GM21528 (cell line): ENCODE data around the gene ZPR1.

ENCODE experiments used
- ATAC-seq: cut with Tn5 transposase; IDR thresholded peaks from one replicate; pipeline ENCODE4 v1.9.1; 2021; ENCODE audit warnings: mild to moderate bottlenecking, moderate library complexity; ENCODE audit not compliant: unreplicated experiment, low FRiP score

Gene ZPR1

DNA sequence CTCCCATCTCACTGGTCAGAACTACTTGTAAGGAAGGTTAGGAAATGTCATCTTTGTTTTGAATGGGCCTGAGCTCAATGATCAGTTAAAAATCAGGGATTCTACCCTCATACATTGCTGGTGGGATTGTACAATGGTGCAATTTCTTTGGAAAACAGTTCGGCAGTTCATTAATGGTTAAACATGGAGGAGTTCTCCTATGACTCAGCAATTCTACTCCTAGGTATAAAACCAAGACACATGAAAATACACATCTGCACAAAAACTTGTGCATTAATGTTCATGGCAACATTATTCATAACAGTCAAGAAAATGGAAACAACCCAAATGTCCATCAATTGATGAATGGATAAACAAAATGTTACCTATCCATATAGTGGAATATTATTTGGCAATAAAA lies 8.7 kb upstream of the ZPR1 start:
- no peak for ATAC-seq

DNA sequence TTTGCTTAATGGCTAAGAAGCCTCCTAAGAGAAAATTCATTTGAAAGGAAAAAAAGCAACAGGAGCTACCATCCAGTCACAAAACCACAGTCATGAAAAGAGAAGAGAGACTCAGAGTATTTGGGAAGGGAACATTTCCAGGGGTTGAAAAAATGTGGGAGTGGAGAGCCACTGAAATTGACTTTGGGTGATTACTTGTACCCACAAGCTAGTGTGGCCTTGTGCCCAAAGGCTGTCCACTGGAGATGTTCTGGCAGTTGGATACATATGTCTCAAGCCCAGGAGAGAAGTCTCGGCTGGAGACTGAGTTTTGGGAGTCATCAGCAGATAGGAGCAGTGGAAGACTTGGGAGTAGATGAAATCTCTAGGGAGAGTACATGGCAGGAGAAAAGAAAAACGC lies 7.0 kb upstream of the ZPR1 start:
- ATAC-seq: no peak

DNA sequence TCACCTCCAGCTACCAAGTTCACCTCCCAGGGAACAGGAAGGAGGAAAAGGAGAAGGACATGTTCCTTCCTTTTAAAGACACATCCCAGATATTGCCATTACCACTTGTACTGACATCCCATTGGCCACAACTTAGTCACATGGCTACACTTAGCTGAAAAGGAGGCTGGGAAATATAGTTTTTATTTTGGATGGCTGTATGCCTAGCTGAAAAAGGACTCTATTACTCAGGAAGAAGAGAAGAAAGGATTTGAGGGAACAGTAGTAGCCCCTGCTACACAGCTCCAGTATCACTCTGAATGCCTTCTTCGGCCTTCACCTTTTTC lies 5.9 kb upstream of the ZPR1 start:
- ATAC-seq: no peak

DNA sequence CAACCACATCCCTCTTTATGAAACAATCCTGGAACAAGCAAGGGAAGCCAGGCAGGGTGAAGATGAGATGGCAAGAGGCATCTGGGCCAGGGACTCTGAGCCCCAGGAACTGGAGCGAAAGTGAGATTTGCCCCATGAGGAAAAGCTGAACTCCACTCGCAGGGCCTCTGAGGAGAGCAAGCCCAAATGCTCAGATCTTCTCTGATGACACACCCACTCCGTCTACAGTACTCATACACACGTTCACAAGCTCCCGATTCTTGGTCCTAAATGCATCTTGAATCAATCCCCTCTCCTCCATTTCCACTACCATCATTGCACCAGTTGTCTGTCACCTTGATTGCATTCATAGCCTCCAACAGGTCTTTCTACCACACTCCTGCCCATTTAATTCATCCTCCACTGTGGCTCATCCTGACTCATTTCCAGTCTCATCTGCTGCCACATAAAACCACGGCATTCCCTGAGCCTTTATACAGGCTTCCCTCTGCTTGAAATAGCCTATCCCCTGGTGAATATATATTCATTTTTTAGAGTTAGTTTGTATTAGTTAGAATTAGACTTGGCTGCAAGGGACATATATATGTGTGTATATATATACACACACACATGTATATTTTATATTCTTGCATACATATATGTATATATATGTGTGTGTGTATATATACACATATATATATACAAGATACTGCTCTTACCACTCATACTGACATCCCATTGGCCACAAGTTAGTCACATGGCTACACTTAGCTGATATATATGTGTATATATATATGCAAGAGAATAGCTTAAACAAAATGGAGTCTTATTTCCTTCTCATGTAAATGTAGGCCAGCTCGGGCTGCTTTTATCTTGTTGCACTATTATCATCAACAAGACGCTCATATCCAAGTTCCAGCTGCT lies 5.3 kb upstream of the ZPR1 start:
- no peak for ATAC-seq

DNA sequence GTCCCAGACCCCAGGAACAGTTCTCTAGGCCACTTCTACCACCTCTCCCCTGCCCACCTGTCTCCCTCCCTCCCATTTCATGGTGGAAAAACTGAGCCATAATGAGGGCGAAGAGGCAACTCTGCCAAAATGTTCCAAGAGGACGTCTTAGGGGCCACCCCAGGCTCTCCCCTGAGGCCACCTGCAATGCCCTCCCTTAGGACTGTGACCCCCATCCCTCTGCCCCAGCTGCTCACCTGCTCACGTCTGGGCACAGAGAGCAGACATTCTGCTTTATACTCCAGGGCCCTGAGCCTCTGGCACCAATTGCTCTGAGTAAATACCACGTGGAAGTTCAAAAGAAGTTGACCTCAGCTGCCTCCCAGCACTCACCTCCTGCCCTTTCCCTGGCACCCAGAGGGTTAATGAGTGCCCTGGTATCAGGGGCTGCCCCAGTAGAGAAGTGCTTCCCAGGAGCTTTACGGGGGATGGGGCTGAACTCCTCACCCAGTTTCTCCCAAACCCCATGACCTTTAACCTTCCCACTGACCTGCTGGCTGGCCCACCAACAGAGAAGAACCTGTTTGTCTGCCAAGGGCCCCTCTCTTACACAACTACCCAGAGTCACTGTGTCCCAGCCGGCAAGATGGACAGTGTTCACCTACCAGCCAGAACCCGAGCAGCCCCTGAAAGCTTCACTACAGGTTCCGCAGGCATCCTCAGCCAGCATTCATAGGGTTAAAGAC lies 4.5 kb upstream of the ZPR1 start:
- ATAC-seq: no peak

DNA sequence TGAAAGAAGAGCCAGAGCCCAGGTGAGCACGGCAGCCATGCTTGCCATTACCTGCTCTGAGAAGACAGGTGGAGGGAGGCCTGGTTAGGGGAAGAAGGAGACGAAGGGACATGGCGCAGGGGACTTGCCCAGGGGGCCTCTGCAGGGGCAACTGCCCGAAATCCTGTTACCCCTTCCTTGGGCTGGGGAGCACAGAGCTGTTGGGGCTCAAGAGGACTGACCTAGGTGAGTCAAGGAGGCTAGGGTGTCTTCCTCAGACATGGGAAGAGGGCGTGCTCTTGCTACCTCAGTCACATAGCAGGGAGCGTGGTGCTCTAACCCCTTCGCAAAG lies 4.0 kb upstream of the ZPR1 start, which contains the start of gene APOA5:
APOA5 (minus strand) TSS at position 67 of the 331 bp plus-strand sequence; CDS start at position 48, 19 bp downstream.
- ATAC-seq: no peak

DNA sequence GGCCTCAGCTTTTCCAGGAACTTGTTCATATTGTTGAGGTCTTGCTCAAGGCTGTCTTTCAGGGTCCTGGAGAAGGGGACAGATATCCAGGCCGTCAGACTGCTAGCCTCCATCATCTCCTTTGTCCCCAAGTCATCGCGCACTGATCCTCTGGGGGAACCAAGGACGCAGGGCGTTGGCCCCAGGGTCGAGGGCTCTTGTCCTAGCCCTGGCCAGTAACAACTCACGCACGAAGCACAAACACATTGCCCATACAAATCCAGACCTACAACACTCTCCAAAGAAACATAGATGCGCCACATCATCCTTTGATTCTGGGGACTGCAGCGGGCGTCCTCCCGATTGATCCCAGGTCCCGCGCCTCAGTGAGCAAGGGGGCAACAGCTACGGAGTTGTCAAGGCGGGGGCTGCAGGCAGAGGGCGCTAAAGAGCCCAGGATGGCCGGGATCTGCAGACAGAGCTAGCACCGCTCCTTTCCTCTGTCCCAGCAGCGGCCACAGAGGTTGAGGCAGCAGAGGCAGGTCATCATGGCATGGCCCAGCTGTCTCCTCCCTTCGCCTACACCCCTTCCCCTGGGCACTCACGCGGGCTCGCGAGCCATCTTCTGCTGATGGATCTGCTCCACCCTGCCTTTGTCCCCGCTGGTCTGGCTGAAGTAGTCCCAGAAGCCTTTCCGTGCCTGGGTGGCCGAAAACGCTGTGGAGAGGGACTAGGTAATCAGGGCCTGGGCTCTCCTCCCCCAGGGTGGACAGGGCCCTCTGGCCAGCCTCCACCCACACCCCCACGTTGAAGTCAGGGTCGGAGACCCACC lies 3.4 kb upstream of the ZPR1 start:
- ATAC-seq: no peak

DNA sequence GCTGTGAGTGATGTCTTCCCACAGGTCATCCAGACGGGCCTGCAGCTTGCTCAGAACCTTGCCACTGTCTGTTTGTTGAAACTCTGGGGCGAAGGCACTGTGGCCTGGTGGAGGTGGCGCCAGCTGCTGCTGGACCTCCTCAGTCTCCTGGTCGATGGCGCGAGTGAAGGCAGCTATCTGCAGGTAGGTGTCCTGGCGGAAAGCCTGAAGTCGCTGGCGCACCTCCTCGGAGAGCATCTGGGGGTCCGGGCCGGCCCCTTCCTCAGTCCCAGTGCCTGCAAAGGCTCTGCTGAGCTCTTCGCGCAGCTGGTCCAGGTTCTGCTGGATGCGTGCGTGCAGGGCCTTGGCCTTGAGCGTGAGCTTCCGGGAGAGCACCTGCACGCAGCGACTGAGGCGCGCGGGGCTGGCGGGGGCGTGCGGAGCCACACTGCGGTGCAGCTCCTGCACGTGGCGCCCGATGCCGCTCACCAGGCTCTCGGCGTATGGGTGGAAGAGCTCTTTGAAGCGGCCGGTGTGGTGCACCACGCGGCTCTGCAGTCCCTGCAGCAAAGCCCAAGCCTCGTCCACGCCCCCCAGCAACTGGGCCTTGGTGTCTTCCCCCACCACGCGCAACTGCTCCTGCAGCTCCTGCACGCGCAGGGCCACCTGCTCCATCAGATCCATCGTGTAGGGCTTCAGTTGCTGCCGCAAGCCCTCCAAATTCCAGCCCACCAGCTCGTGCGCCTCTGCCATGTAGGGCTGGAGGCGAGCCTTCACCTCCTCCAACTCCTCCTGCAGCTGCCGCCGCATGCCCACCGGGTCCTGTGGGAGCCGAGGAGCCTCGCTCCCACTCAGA lies 2.6 kb upstream of the ZPR1 start:
- ATAC-seq: no peak

DNA sequence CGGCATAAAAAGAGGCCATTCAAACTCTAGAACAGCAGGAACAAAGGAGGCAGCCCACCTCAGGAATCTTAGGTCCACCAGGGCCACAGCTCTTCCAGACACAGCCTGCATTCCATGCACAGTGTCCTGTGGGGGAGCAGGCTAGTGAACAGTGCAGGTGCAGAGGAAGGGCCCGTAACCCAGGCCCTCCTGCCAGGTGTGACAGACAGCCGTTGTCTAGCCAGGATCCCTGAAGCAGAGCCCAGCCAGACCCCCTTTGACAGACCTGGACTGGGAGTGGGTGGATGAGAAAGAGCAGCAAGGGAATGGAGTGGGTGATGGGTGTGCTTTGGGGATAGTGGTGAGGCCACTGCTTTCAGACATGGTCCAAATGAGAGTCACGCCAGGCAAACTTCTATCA lies 1.2 kb upstream of the ZPR1 start:
- ATAC-seq: no peak

DNA sequence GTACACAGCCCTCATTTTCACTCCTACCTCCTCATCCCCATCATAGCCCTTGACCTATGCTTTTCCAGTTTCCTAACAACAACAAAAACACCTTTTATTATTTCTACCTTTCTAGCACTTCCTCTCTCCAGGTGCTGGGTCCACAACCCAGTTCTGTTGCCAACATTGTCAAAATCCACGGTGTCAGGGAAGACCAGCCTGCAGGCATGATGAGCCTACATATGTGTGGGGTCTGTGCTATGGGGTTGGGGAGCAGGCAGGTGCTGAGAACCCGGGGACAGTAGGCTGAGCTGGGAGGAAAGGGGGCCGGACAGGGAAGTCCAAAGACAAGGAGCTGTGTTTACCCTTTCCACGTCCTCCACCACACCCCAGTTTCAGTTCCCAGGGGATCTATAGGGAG lies 711 bp upstream of the ZPR1 start:
- ATAC-seq: no peak

DNA sequence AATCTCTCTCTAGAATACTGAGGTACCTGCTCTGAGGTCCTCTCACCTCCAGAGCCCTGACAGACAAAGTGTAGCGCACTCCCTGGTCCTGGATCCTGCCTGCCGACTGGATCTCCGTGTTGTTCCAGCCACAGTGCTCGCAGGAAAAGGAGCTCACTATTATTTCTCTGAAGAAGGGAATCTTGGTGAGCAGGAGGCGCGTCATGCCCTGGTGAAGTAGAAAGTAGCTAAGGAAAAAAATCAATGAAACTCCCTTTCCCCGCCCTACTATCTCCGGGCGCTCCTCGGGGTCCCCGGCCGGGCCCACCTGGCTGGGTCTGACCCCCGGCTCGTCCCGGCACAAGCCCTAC lies 412 bp downstream of the ZPR1 start:
- peak; percentile 14 for ATAC-seq

DNA sequence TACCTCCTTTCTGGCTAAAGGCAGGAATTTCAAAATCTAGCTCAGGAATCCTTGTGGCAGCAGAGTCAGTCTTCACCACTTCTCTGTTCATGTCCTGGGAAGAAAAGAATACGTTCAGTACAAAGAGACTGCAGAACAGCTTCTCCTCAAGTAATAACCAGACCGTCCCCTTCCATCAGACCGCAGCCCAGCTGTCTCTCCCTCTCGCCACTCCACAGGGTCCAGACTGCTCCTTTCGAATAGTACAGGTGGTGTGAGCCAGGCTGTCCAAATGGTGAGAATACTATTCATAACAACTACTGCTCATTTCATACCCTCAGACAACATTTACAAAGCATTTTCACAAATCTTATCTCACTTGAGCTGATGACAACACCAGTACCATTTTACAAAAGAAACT lies 857 bp downstream of the ZPR1 start:
- ATAC-seq: no peak

DNA sequence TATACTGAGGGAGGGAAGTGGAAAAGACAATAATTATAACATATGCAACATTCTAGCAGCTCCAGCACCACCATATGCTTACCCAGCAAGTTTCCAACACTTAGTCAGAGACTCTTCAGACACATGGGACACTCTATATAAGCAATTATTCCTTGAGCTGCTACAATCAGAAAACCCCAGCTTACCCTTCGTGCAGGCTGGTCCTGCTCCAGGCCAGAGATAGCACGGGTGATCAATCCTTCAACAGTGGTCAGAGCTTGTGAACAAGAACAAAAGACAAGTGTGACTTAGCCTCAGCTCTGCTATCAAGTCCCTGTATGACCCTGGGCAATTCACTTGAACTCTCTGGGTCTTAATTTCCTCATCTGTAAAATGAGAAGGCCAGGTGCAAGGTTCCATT lies 1.5 kb downstream of the ZPR1 start:
- ATAC-seq: no peak

DNA sequence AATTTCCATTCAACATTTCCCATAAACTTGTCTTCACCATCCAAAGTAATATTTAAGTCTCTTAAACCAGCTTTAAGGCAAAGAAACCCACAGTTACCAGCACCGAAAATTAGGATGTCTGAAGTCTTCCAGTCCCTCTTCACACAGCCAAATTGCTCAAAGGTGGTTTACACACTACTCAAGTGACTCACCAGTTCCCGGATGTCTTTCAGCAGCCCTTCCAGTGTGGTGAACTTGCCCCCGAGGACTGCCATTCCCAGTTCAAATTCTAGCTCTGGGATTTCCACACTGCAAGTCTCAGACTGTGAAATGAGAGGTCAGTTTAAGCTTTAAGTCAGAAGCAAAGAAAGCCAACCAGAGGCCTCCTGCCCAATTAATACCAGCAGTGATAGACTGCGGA lies 5.1 kb downstream of the ZPR1 start:
- no peak for ATAC-seq

DNA sequence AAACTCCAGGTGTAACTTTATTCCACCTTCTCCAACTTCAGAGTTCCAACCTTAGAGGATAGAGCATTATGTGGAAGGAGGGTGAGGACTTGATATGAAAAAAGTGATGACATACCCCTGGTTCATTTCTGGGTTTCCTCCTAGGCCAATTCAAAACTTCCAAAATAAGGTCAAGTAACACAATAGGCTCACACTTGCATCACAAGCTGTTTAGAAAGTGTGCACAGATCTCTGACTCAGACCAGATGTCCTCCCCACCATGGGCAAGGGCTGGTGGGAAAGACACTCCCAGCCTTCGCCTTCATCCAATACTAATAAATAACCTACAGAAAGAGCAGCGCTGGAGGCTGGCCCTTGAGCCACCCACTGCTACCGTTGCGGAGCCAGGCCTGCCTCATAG lies 9.3 kb downstream of the ZPR1 start:
- no peak for ATAC-seq

DNA sequence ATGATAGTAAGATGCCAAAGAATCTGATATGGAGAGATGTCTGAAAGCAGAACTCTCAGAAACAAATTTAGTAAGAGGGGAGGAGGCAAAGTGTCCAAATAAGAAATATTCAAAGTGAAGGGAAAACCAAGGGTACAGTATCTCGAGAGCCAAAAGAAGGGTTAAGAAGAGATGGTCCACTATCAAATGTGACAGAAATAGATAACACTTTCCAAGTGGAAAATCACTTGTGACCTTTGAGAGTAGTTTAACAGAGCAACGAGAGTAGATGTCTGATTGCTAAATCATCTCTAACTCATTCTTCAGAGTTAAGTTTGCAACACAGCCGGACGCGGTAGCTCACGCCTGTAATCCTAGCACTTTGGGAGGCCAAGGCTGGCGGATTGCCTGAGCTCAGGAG lies 10.8 kb downstream of the ZPR1 start:
- ATAC-seq: no peak

DNA sequence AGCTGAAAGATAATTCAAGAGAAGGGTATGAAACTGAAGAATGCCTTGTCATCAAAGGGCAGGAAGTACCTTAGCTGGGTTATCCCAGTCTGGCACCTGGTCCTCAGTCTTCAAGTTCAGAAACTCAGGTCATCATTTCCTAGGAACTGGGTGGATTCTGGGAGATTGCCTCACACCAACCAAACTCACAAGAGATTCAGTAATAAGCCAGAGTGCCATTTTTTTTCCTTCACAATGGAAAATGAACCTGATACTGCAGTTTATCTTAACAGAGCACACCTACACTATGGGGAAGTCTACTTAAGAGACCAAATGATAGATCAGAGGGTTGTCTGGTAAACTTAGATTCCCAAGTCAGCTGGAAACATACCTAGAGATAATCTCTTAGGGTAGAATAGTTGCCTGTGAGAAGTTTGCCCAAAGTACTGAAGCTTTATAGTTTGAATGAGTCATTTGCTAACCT lies 11.3 kb downstream of the ZPR1 start:
- no peak for ATAC-seq

DNA sequence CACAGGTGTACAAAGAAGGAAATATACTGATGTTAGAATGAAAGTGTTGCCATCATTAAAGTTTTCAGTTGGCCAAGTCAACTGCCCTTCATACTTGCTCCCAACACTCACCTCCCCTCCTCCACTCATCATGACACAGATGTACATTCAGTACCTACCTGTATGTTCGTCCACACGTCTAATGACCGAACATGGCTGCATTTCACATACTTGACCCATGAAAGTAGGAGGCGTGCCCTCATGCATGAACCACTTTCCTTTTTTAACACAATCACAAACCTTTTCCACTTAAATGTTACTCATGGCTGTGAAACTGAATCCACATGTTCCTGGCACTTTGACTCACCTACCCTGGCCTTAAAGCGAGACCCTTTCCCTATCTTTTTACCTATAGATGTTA lies 11.8 kb downstream of the ZPR1 start:
- ATAC-seq: no peak

DNA sequence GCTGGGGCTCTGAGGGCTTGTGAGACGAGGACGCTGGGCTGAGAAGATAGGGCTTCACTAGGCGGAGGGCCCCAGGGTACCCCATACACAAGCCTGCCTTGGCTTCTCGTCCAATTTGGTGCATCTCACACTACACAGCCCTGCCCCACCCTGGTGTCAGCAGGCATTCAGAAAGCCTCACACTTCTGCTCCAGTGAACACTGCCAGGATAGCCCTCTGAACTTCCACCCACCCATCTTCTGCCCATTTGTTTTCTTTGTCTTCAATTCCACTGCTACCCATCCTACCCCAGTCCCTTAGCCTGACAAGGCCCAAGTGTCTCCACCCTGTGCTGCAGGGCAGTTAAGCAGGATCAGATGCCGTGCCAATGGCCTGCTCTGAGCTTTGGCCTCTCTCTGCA lies 13.2 kb downstream of the ZPR1 start:
- no peak for ATAC-seq
